Vagina (tissue), 2 donors: Measurements from ENCODE around the gene RADIL.

Experiments
- CTCF ChIP-seq, 3 experiments: fragments of 450-650 bp in 2 of 3; fragments of 200-600 bp in 1 of 3; sonication (generic) in 1 of 3; IDR thresholded peaks; one replicate each; pipeline ENCODE4 v1.5.1; 2017 to 2019; ENCODE audit warnings: antibody characterized with exemption in 3 of 3, mild to moderate bottlenecking in 2 of 3, moderate library complexity in 2 of 3
- POLR2A ChIP-seq, 2 donors: fragments of 450-650 bp; IDR thresholded peaks; one replicate each; pipeline ENCODE4 v1.6.1; 2017; ENCODE audit warnings: antibody characterized with exemption in 2 of 2, mild to moderate bottlenecking in 2 of 2, moderate library complexity in 2 of 2
- POLR2AphosphoS5 ChIP-seq, 2 donors: sonication (generic); formaldehyde crosslinking; IDR thresholded peaks; one replicate each; pipeline ENCODE4 v1.9.0; 2017; ENCODE audit warnings: antibody characterized with exemption in 2 of 2, mild to moderate bottlenecking in 2 of 2, low read depth in 1 of 2; ENCODE audit not compliant: insufficient read depth in 1 of 2

- TF ChIP-seq POLR2A (IDR thresholded peaks at IDR 0.05) = no peak
- TF ChIP-seq POLR2AphosphoS5 (IDR thresholded peaks at IDR 0.05; ENCODE audit: insufficient read depth in 1 of 2, low read depth in 1 of 2) = no peak
- TF ChIP-seq CTCF (IDR thresholded peaks at IDR 0.05) = no peak
Observed at GRCh38 chr7:4883033-4883371, 514 bp downstream of the RADIL start.
